ENCODE results near the gene METTL16.

GRCh38 chr17:2542056-2542455, 30.4 kb upstream of the METTL16 start:
- TF ChIP-seq CTCF (IDR thresholded peaks at IDR 0.05) (no peak), POLR2A (IDR thresholded peaks at IDR 0.05) (no peak), POLR2AphosphoS5 (IDR thresholded peaks at IDR 0.05) (no peak), EP300 (IDR thresholded peaks at IDR 0.05) (no peak)
